TTC549 (cell line): ENCODE results near the gene KCNIP1.

Experiments
- FAIRE-seq: peaks from 2 replicates; lab custom pipeline; 2012; peaks lifted over from hg19 to GRCh38; lab: Jason Lieb, UNC

Gene KCNIP1

DNA sequence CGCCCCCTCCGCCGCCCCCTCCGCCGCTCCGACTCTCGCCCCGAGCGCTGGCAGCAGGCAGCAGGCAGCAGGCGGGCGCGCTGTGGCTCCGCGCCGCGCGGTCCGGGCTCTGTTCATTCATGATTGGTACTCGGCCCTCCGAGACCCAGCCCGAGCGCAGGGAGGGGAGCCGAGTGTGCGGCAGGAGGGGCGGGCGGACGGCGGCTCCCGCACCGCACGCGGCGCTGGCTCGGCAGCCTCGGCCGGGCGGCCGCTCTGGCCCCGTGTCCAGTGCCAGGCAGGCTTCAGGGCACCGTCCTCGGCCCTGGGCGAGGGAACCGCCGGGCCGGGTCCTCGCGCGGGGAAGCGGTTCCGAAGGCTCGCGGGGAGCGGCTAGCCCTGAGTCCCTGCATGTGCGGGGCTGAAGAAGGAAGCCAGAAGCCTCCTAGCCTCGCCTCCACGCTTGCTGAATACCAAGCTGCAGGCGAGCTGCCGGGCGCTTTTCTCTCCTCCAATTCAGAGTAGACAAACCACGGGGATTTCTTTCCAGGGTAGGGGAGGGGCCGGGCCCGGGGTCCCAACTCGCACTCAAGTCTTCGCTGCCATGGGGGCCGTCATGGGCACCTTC is at the start of gene KCNIP1:
KCNIP1 (plus strand) TSS at position 31 of the 607 bp plus-strand sequence.
- no peak for FAIRE-seq

DNA sequence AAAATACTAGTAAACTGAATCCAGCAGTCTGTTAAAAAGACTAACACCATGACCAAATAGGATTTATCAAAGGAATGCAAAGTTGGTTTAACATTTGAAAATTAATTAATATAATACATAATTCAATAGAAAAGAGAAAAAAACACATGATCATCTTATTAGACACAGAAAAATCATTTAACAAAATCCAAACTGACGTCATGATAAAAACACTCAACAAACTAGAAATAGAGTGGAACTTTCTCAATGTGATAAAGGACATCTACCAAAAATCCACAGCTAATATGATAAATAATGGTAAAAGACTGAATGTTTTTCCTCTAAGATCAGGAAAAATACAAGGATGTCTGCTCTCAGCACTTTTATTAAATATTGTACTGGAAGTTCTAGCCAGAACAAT is 40.4 kb upstream of the KCNIP1 start:
- FAIRE-seq = no peak

DNA sequence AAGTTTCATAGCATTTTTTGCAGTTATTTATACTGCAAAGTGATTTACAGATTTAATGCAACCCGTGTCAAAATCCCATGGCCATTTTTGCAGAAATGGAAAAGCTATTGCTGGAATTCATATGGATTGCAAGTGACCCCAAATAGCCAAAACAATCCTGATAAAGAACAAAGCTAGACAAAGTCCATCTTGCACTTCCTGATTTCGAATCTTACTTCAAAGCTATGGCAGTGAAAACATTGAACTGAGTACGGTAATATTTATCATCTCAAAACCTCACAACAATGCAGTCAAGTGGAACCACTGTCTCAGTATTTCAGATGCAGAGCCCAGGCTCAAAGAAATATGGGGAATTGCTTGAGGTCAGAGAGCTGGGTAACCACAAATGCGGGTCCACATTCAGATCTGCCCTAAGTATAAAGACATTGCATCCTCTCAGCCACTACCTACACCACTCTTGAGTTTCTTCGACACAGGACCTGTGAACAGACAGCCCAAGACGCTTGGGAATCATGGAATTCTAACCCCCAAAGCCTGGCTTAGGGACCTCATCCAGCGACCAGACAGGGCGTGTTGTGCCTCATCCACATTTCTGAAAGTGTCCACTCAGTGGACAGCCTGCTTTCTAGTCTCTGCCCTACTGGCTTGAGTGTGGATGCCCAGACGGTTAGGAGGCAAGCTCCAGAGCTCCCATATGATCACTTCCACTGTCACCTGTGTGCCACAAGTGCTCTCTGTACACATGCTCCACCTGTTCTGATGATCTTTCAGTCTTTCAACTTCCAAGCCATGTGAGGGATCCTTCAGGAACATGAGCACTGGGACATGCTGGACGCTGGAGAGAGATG is 39.3 kb upstream of the KCNIP1 start:
- FAIRE-seq = no peak

DNA sequence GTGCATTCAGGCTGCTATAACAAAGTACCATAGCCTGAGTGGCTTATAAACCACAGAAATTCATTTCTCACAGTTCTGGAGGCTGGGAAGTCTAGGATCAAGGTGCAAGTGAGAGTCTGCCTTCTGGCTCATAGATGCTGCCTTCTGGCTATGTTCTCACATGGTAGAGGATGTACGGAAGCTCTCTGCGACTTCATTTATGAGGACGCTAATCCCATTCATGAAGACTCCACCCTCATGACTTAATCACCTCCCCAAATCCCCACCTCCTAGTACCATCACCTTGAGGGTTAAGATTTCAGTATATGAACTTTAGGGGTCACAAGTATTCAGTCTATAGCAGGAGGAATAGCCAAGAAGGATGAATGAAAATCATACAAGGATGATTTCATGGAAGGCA is 37.3 kb upstream of the KCNIP1 start:
- FAIRE-seq = no peak

DNA sequence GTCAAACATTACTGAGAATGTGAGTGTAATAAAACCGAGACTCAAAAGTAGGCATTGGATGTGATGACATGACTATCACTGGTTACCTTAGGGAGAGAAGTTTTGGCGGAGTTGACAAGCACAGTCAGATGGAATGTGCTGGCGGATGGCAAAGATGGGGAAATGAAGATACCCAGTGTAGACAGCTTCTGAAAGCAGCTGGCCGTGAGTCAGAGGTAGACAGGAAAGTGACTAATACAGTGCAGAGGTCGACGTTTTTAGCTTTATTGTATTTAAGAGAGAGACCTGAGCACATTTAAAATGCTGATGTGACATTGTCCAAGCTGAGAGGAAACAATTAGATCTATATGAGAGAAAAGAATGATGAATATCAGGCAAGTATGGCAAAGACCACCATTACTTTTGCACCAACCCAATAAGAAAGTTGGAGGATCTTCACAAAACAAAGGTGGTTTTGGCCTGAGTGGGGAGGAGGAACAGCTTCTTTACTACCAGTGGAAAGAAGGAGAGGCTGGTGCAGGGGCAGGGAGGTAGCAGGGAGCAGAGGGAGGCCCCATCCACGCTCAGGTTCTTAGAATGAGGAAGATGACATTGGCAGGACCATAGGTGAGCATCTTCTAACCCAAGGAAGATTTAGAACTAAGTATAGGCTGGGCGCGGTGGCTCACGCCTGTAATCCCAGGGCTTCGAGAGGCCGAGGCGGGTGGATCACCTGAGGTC is 36.7 kb upstream of the KCNIP1 start:
- no peak for FAIRE-seq

DNA sequence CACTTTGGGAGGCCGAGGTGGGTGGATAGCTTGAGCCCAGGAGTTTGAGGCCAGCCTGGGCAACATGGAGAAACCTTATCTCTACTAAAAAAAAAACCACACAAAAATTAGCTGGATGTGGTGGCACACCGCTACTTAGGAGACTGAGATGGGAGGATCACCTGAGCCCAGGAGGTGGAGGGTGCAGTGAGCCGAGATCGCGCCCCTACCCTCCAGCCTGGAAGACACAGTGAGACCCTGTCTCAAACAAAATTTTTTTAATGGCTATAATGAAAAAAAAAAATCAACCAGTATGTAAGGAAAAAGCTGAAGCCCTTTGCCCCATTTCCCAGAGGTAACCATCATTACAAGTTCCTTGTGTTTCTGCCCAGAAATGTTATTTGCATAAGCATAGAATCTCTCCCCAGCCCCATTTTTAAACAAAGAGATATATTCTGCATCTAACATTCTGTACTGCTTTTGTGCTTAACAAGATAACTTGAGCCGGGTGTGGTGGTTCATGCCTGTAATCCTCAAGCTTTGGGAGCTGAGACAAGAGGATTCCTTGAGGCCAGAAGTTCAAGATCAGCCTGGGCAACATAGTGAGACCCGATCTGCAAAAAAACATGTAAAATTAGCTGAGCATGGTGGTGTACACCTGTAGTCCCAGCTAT is 35.1 kb upstream of the KCNIP1 start:
- FAIRE-seq = no peak

DNA sequence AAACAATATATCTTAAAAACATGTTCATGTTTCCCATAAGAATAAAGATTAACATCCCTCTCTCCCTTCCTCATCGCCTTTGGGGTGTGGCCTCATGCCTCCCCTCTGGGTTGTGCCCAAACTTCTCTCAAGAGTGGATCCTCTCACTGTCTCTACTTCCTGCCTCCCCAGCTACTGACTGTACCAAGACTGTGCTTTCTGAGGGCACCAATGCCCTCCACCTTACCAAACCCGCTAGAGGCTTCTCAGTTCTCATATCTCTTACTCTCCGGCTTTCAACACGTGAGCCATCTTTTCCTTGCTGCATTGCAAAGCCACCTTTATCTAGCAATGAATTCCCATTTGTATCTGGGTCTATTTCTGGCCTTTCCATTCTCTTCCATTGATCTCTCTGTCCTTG is 34.4 kb upstream of the KCNIP1 start:
- no peak for FAIRE-seq

DNA sequence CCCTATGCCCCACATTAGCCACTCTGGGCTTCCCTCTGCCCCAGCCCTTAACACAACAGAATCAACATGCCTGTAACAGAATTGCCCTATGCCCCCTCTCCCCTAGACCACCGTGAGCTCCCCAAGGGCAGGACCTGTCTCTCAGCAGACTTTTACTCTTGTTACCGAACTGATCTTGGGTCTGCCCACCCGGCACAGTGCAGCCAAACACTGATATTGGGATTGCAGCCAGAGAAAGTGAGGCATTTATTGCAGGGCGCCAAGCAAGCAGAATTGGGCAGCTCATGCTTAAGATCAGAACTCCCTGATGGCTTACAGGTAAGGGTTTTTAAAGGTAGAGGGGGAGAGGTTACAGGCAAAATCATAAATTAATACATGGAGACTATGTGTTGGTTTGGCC is 33.5 kb upstream of the KCNIP1 start:
- FAIRE-seq = no peak

DNA sequence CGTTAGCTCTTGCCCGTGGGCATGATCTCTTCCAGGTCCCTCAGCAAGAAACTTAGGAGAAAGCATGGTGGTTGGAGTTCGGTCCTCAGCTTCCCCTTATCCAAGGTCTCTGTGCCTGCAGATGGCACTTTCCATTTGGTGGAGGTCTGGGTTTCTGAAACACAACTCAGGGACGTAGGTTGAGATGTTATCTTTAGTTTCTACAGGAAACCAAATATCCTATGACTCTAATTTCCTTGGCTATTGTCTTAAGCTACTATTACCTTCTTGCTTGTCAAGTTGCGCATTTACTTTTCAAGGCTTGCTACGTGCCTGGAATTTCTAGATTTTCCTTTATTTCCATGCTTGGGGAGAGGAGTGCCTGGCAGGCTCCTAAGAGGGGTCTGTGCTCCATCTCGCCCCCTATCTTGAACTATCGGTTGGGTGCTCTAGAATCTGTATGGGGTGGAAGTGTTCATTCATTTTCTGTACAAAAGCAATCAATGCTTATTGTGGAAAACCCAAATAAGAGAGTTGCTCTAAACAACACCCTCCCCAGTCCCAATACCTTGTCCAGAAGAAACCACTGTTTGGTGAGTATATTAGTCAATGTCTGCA is 32.9 kb upstream of the KCNIP1 start:
- FAIRE-seq = no peak

DNA sequence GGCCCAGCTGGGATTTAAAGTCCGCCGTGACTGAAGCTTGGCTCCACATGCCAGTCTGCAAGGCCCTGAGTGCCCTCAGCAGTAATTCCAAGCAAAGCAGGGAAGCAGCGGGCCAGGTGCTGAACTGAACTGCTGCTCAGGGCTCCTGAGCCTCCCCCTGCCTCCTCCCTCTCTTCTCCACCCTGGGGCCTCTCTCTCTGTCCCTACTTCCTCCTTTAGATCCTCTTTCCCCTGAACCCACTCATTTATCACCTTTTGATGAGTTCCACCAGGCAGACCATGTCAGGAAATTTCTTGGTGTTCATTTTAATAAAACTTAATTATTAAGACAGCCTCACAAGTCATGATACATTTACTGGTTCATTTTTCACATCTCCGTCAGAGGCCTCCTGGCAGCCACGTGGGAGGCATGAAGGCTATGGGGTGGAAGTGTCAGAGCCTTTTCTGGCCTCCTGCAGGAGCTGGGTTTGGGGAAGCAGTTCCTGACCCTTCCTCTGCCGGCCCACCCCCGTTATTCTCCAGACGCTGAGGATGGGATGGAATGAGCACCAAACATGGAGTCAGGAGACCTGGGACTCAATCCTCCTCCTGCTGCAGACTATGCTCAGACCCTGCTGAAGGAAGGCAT is 32.2 kb upstream of the KCNIP1 start:
- FAIRE-seq = no peak

DNA sequence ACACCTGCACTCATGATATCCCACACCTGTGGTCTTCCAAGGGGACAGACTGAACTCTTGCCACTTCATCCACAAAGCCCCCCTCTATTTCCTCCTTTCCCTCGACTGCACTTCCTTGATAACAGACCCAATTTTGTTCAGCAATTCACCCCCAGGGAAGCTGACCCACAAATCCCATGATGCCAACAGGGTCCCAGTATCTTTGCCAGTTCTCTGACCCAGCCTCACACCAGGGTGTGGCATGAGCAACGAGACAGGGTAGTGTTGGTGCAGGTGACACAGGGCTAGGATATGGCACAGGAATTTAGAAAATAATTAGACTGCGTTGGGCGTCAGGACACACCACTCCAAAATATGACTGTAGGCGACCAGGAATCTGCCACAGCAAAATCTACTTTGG is 30.2 kb upstream of the KCNIP1 start:
- no peak for FAIRE-seq

DNA sequence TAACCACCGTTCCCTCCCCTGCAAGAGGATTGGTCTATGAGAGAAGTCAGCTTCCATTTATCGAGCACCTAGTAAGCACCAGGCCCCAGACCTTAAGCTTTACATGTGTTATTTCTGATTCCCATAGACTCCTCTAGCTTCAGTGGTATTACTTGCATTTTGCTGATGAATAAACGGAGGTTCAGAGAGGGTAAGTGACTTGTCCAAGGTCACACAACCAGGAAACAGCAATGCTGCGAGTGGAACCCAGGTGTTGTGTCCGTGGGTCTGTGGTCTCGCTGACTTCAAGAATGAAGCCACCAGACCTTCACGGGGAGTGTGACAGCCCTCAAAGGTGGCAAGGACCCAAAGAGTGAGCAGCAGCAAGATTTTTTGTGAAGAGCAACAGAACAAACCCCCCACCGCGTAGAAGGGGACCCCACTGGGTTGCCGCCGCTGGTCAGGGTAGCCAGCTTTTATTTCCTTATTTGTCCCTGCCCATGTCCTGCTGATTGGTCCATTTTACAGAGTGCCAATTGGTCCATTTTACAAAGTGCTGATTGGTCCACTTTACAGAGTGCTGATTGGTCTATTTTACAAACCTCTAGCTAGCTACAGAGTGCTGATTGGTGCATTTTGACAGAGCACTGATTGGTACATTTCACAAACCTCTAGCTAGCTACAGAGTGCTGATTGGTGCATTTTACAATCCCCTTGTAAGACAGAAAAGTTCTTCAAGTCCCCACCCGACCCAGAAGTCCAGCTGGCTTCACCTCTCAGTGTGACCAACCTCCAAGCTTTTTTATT is 29.1 kb upstream of the KCNIP1 start:
- FAIRE-seq = no peak

DNA sequence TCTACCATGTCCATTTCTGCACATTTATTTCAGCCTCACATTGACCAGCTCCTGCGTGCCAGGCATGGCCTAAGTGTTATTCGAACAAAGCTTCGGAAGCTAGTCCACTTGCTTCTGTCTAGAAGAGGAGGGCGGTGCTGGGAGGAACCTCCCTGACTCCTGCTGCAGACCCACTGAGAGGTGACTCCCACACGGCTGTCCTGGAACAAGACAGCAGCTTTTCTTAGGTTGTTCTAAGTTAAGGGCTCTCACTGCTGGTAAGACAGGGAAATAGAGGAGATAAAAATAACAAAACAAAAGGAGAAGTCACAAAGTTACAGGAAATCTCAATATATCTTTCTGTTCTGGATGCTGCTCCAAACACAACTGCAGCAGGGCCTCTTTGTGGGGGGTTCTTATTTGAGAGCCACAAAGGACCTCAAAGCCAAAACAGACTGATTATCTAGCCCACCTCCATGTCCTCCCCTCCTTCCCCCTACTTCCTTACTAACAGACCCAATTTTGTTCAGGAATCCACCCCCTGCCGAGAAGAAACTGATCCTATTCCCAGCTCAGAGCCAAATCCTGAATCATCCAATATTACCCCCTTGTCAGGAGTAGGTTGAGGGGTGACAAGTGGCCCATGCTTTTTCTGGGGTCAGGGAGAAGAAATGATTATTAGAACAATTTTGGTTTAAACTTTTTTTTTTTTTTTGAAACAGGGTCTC is 28.4 kb upstream of the KCNIP1 start:
- no peak for FAIRE-seq

DNA sequence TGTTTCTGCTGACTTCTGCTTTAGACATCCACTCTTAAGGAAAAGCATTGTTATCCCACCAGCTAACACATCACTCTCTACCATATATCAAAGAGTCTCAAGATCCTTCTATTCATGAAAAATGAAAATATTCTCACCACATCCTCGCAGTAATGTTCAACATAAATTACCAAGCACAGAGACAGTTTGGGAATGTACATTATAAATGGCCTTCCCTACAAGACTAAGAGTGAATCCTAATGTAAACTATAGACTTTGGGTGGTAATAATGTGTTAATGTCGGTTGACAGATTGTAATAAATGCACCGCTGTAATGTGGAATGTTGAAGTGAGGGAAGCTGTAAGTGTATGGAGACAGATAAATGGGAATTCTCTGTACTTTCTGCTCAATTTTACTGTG is 27.1 kb upstream of the KCNIP1 start:
- no peak for FAIRE-seq

DNA sequence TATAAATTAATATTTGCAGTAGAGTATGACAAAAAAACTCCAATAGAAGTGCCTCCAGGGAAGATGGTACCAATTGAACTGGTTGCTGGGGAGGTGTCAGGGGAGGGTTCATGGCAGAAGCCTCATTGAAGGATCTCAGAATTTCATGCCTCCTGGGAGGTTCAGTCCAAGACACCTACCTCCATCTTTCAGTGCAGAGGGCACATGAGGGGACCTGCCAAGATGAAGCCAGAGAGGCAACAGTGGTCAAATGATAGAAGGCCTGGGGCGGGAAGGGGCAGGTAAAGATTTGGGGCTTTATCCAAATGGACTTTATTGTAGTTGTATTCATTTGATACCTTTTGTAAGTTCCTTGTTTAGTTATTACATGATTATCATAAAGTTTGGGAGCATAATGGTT is 25.9 kb upstream of the KCNIP1 start:
- no peak for FAIRE-seq

DNA sequence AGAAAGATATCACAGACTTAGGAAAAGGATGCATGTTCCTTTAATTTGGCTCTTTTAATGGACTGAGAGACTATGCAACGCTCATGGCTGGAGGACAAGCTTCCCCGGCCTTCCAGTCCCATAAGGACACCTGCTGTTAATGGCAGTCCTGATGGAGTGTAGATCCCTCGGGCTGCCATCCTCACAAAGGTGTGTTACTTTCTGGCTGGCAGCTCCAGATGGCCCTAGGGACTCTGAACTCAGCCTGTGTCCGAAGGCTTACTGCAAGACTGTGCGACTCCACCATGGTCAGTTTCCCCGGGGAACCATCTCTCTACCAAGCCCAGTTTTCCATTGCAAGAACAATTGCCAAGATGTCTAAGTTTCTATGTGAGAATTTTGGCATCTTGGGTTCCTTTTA is 25.5 kb upstream of the KCNIP1 start:
- no peak for FAIRE-seq

DNA sequence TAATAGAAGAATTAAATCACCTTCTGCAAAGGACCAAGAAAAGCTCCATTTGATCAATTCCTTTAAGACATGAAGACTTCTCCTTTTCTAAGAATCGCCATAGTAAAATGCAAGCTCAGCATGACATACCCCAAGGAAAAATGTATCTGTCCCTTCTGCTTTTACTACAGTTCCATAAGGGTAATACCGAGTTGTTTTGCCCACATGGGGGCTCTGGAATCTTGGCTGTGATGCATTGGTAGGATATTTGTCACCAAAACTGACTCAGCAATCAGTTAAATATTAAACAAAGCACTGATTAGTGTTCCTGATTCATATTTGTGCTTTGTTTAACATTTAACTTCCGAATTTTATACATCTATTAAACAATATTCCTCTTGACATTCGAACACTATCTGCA is 24.3 kb upstream of the KCNIP1 start:
- FAIRE-seq = no peak

DNA sequence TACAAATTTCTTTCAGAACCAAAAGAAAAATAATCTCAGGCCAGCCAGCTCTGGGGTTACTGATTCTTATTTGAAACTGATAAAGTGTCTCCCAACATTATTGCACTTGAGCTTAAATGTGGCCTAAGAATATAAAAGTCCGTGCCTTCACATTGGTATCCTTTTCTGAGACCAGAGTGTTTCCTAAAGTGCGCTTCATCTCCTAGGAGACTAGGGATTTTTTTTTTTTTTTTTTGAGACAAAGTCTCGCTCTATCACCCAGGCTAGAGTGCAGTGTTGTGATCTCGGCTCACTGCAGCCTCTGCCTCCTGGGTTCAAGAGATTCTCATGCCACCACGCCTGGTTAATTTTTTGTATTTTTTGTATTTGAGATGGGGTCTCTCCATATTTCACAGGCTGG is 23.6 kb upstream of the KCNIP1 start:
- FAIRE-seq = no peak

DNA sequence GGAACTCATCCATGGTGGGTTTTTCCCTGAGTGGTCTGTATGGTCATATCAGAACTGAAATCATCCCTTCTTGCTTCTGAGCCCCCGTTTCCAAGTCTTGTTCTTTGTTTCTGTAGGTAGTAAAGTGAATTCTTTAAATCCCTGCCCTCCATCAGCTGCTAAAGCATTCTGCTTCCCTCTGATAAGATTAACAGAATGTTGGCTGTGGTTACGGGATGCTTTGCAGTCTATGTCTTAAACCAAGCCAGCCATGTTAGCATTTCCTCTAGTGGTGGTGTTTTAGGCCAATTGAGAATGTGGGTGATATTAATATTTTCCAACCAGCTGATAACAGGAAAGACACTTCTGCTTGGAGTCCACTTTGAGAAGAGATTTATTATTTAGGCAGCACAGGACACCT is 22.0 kb upstream of the KCNIP1 start:
- FAIRE-seq = no peak

DNA sequence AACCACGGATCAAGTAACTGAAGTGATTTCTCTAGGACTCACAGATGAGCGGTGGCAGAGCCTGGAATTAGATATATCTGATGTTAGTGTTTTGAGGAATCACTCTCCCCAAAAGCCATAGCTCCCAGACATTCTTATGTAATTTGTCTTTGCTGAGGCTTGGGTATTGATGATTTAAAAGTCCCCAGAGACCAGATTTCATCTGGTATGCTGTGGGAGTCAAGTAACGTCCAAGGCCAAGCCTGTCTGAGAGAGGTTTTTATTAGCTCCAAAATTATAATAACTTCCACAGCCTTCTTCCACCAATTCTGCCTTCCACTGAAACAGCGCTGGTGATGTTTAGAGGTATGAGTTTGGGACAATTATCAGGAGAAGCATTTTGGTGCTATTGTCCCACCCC is 21.3 kb upstream of the KCNIP1 start:
- no peak for FAIRE-seq
